Activated naive CD4-positive, alpha-beta T cell treated with anti-CD3 and anti-CD28 coated beads, Interleukin-2, amount 50 U/mL, for 72 hours (primary cell): ENCODE measurements around the gene TSPAN10. TPM values are rescaled to one million over a fixed set of nuclear protein-coding genes. Genes with fewer than 3 reads are reported as not detected.

Source experiments
- ATAC-seq, 2 donors: fragments of 150-1000 bp; cut with Tn5 transposase; 2 replicates each; pipeline ENCODE4 v1.10.0; 2021; ENCODE audit warnings: mild to moderate bottlenecking in 2 of 2, moderate library complexity in 2 of 2
- DNase-seq, 2 donors: peaks; one replicate each; pipeline ENCODE4 v3.0.0; 2021 to 2022; ENCODE audit warnings: low spot score in 2 of 2
- H3K27ac Mint-ChIP-seq, 2 donors: one replicate each; pipeline ENCODE4 v1.8.0; 2022; ENCODE audit warnings: mild to moderate bottlenecking in 2 of 2, mixed read lengths in 2 of 2
- H3K36me3 Mint-ChIP-seq, 2 donors: one replicate each; pipeline ENCODE4 v1.8.0; 2022; ENCODE audit warnings: mixed read lengths in 2 of 2
- H3K9me3 Mint-ChIP-seq, 2 donors: one replicate each; pipeline ENCODE4 v1.8.0; 2022; ENCODE audit warnings: mixed read lengths in 2 of 2
- total RNA-seq, 2 donors: library from RNA; stranded (reverse); gene quantifications; one replicate each; pipeline ENCODE4 v1.2.3, GENCODE V29; 2022

TSPAN10 gene
- total RNA-seq = under 1 TPM; 0.56 to 0.75 TPM

GRCh38 chr17:81636505-81637288 is at the start of gene TSPAN10, which contains the start of gene NPLOC4:
TSPAN10 (plus strand) TSS chr17:81637196; CDS start chr17:81642413, 5,217 bp downstream.
NPLOC4 (minus strand) TSS chr17:81637112; CDS start chr17:81636930, 182 bp downstream.
- Mint-ChIP-seq H3K9me3 (no peaks in the 10 kb centered on the region), H3K27ac (peak within 1 kb of the TSS; percentile 92 to 96), H3K36me3 (peaks cover 6 to 7% of the 10 kb centered on the region in 2 donors)
- ATAC-seq (peak; percentile 93 to 94), DNase-seq (peak; percentile 89 to 91)

GRCh38 chr17:81589612-81590011 is 47.4 kb upstream of the TSPAN10 start:
- DNase-seq = no peak
- Mint-ChIP-seq H3K27ac (no peak overlapping the region), H3K36me3 (peaks cover 12 to 24% of the 10 kb centered on the region in 2 donors), H3K9me3 (no peaks in the 10 kb centered on the region)
- no peak for ATAC-seq

- ATAC-seq (no peak), DNase-seq (no peak)
- no peak overlapping the region for H3K27ac Mint-ChIP-seq
- peaks cover 12 to 24% of the 10 kb centered on the region in 2 donors for H3K36me3 Mint-ChIP-seq
- H3K9me3 Mint-ChIP-seq = no peaks in the 10 kb centered on the region
Observed at GRCh38 chr17:81590121-81590520, 46.9 kb upstream of the TSPAN10 start.

GRCh38 chr17:81591971-81592370 is 45.0 kb upstream of the TSPAN10 start:
- no peaks in the 10 kb centered on the region for H3K9me3 Mint-ChIP-seq
- peaks cover 6 to 18% of the 10 kb centered on the region in 2 donors for H3K36me3 Mint-ChIP-seq
- DNase-seq = no peak
- no peak for ATAC-seq
- H3K27ac Mint-ChIP-seq = no peak overlapping the region

- ATAC-seq = no peak
- no peak for DNase-seq
- H3K36me3 Mint-ChIP-seq = peaks cover 6 to 12% of the 10 kb centered on the region in 2 donors
Observed at GRCh38 chr17:81593105-81593871, 43.7 kb upstream of the TSPAN10 start.

GRCh38 chr17:81599719-81600486 is 37.1 kb upstream of the TSPAN10 start:
- DNase-seq = no peak
- H3K36me3 Mint-ChIP-seq = peaks cover 4 to 10% of the 10 kb centered on the region in 2 donors
- H3K27ac Mint-ChIP-seq = no peak overlapping the region
- ATAC-seq = no peak
- no peaks in the 10 kb centered on the region for H3K9me3 Mint-ChIP-seq

More at GRCh38 chr17:81593105-81593871, 43.7 kb upstream of the TSPAN10 start:
- H3K27ac Mint-ChIP-seq = no peak overlapping the region
- no peaks in the 10 kb centered on the region for H3K9me3 Mint-ChIP-seq

GRCh38 chr17:81601525-81602120 is 35.4 kb upstream of the TSPAN10 start:
- H3K27ac Mint-ChIP-seq = no peak overlapping the region
- ATAC-seq = peak; percentile 82 to 88

GRCh38 chr17:81603846-81604610 is 33.0 kb upstream of the TSPAN10 start:
- no peak overlapping the region for H3K27ac Mint-ChIP-seq

More at GRCh38 chr17:81601525-81602120, 35.4 kb upstream of the TSPAN10 start:
- DNase-seq = peak in 1 of 2 donors; percentile 41
- H3K36me3 Mint-ChIP-seq = peaks cover 4 to 10% of the 10 kb centered on the region in 2 donors
- H3K9me3 Mint-ChIP-seq = no peaks in the 10 kb centered on the region

GRCh38 chr17:81607431-81607830 is 29.6 kb upstream of the TSPAN10 start:
- peak in 1 of 2 donors; percentile 56 for ATAC-seq
- Mint-ChIP-seq H3K27ac (peak overlapping the region; percentile 60 to 81), H3K36me3 (peaks cover 0 to 12% of the 10 kb centered on the region in 2 donors), H3K9me3 (no peaks in the 10 kb centered on the region)
- no peak for DNase-seq

More at GRCh38 chr17:81603846-81604610, 33.0 kb upstream of the TSPAN10 start:
- no peaks in the 10 kb centered on the region for H3K9me3 Mint-ChIP-seq
- DNase-seq = no peak
- no peak for ATAC-seq
- H3K36me3 Mint-ChIP-seq = peaks cover 4 to 10% of the 10 kb centered on the region in 2 donors

- DNase-seq (peak in 1 of 2 donors; percentile 68), ATAC-seq (peak; percentile 49 to 92)
- Mint-ChIP-seq H3K27ac (peak overlapping the region; percentile 60 to 81), H3K36me3 (peaks cover 0 to 14% of the 10 kb centered on the region in 2 donors), H3K9me3 (no peaks in the 10 kb centered on the region)
Observed at GRCh38 chr17:81608082-81608481, 28.9 kb upstream of the TSPAN10 start.

- Mint-ChIP-seq H3K9me3 (no peaks in the 10 kb centered on the region), H3K36me3 (peaks cover 0 to 18% of the 10 kb centered on the region in 2 donors), H3K27ac (peak overlapping the region; percentile 68 to 81)
- DNase-seq = no peak
- ATAC-seq = no peak
Observed at GRCh38 chr17:81608605-81609004, 28.4 kb upstream of the TSPAN10 start.

- H3K36me3 Mint-ChIP-seq = peaks cover 4 to 15% of the 10 kb centered on the region in 2 donors
- DNase-seq (no peak), ATAC-seq (no peak)
- no peaks in the 10 kb centered on the region for H3K9me3 Mint-ChIP-seq
- H3K27ac Mint-ChIP-seq = peak overlapping the region in 1 of 2 donors; percentile 14
Observed at GRCh38 chr17:81609541-81610311, 27.3 kb upstream of the TSPAN10 start.

GRCh38 chr17:81612172-81612970 is 24.6 kb upstream of the TSPAN10 start:
- ATAC-seq (no peak), DNase-seq (no peak)
- Mint-ChIP-seq H3K27ac (no peak overlapping the region), H3K9me3 (no peaks in the 10 kb centered on the region), H3K36me3 (peaks cover 16 to 19% of the 10 kb centered on the region in 2 donors)

- Mint-ChIP-seq H3K36me3 (peaks cover 17 to 24% of the 10 kb centered on the region in 2 donors), H3K9me3 (no peaks in the 10 kb centered on the region), H3K27ac (peak overlapping the region; percentile 96 to 97)
- DNase-seq (no peak), ATAC-seq (no peak)
Observed at GRCh38 chr17:81615401-81615930, 21.5 kb upstream of the TSPAN10 start.
